HUES48 (cell line): ENCODE data around the gene HSPB8.
"Not testable (repeated sequence)": the region's sequence is repeated elsewhere in the genome, so short reads cannot be mapped to it uniquely, and the experiment has no call there.

Source experiments
- H3K27ac ChIP-seq: one replicate; pipeline ENCODE4 v1.7.0; 2013; ENCODE audit warnings: low read depth, low read length, inconsistent platforms
- H3K27me3 ChIP-seq: 2 replicates; pipeline ENCODE4 v1.6.1; 2013; ENCODE audit warnings: mild to moderate bottlenecking, low read length; ENCODE audit not compliant: control insufficient read depth, insufficient read depth
- H3K36me3 ChIP-seq: 2 replicates; pipeline ENCODE4 v1.6.1; 2013; ENCODE audit warnings: low read length; ENCODE audit not compliant: control insufficient read depth, insufficient read depth
- H3K4me1 ChIP-seq: 2 replicates; pipeline ENCODE4 v1.6.1; 2013; ENCODE audit warnings: mild to moderate bottlenecking, low read length; ENCODE audit not compliant: control insufficient read depth, insufficient read depth
- H3K4me3 ChIP-seq: 2 replicates; pipeline ENCODE4 v1.5.1; 2013; ENCODE audit warnings: mild to moderate bottlenecking, low read depth, low read length
- H3K9ac ChIP-seq: 2 replicates; pipeline ENCODE4 v1.6.1; 2013; ENCODE audit warnings: mild to moderate bottlenecking, low read depth, low read length, moderate library complexity
- H3K9me3 ChIP-seq: 2 replicates; pipeline ENCODE4 v1.6.1; 2013; ENCODE audit warnings: low read length; ENCODE audit not compliant: control insufficient read depth, insufficient read depth

Gene HSPB8

DNA sequence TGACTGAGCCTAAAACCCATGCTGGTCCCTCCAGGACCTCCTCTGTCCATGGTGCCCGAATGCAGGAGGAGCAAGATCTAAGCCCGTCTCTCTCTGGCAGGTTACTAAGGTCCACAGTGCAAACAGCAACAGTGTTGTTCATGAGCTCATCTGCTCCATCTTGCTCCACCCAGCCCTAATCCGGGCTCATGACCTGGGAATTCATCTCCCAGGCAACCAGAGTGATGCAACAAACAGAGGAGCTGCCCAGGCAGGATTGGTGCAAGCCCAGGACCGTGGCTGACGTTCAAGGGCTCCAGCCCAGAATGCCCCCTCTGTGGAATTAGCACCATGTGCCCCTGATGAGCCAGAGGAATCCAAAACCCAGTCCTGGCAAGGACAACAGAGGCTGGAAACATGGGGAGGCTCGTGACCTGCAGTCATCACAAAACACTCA lies 29.9 kb downstream of the HSPB8 start:
- no peak overlapping the region for H3K4me3 ChIP-seq
- no peaks in the 10 kb centered on the region for H3K9me3 ChIP-seq
- peaks cover 21% of the 10 kb centered on the region for H3K4me1 ChIP-seq
- H3K27me3 ChIP-seq, result no peaks in the 10 kb centered on the region
- H3K9ac ChIP-seq, result no peak overlapping the region
- H3K36me3 ChIP-seq, result no peaks in the 10 kb centered on the region
- H3K27ac ChIP-seq, result no peak overlapping the region

DNA sequence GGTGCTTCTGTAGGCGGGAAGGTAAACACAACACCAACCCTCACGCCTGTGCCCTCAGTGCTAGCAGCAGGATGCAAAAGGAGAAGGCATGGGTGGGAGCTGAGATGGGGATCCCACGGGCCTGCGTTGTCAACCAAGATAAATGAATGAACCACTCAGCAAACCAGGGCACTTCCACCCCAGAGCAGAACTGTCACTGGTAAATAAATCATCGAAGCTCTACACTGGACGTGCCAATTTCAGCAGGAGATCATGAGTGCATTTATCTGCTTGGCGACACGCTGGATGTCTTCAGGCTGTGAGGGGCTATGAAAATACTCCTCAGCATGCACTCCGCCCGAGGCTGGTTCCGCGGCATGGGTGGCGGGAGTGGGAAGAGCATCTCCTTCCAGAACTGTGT lies 33.2 kb downstream of the HSPB8 start:
- H3K9me3 ChIP-seq, result no peaks in the 10 kb centered on the region
- no peaks in the 10 kb centered on the region for H3K36me3 ChIP-seq
- no peak overlapping the region for H3K4me3 ChIP-seq
- H3K27me3 ChIP-seq, result no peaks in the 10 kb centered on the region
- H3K4me1 ChIP-seq, result peaks cover 8% of the 10 kb centered on the region
- no peak overlapping the region for H3K27ac ChIP-seq
- H3K9ac ChIP-seq, result no peak overlapping the region

DNA sequence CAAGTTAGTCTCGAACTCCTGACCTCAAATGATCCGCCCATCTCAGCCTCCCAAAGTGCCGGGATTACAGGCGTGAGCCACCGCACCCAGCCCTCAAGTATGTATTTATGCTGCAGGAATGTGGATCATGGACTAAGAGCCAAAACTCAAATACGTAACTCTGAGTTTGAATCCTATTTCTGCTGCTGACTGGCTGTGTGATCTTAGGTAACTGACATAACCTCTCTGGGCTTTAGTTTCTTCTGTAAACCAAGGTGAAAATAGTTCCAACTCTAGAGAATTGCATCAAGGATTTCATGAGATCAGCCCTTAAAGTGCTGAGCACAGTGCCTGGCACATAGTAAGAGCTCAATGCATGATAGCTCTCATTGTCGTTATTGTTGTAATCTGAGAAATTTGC lies 37.4 kb downstream of the HSPB8 start:
- Histone ChIP-seq H3K9ac (no peak overlapping the region), H3K27ac (no peak overlapping the region), H3K27me3 (no peaks in the 10 kb centered on the region), H3K9me3 (no peaks in the 10 kb centered on the region), H3K4me1 (peaks cover 27% of the 10 kb centered on the region), H3K4me3 (no peak overlapping the region), H3K36me3 (no peaks in the 10 kb centered on the region)

DNA sequence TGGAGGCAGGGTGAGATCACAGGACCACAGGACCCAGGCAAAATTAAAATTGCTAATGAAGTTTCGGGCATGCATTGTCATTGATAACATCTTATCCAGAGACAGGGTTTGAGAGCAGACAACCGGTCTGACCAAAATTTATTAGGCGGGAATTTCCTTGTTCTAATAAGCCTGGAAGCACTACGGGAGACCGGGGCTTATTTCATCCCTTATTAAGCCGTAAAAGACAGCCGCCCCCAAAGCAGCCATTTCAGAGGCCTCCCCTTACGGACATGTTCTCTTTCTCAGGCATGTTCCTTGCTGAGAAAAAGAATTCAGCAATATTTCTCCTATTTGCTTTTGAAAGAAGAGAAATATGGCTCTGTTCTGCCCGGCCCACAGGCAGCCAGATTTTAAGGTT lies 40.1 kb downstream of the HSPB8 start:
- peak overlapping the region; percentile 72 for H3K27ac ChIP-seq
- not testable (repeated sequence) for H3K27me3 ChIP-seq, H3K9ac ChIP-seq, H3K9me3 ChIP-seq, H3K4me3 ChIP-seq, H3K36me3 ChIP-seq
- H3K4me1 ChIP-seq, result peaks cover 21% of the 10 kb centered on the region

DNA sequence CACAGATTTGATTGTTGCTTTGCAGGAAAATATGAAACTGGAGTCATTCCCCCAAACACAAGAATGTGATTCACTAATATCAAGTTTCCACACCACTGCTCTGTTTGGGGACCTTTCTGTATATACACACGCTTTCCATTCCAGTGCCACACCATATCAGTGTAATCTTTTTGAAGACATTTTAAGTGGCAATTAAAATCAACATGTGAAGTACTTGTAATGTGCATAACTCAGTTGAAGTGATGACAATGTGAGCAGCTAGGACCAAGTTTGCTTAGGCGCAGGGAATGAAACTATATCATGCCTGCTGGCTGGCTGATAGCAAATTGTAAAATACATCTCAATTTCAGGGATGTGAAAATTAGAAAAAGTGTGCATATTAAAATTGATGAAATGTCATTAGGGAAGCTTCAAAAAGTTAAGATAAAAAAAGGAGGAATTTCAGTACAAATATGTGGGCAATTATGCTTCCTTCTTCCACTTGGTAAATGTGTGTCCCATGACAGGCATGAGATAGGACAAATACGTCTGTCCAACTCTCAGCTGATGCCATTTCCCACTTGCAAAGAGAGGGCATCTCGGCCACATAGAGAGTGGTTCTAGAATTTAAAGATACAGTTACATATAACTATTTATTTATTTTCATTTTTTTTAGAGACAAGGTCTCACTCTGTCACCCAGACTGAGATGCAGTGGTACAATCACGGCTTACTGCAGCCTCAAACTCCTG lies 43.7 kb downstream of the HSPB8 start:
- no peaks in the 10 kb centered on the region; the same call in 1 of the 2 replicates for H3K9me3 ChIP-seq
- H3K27ac ChIP-seq, result no peak overlapping the region
- no peak overlapping the region for H3K4me3 ChIP-seq
- no peaks in the 10 kb centered on the region for H3K36me3 ChIP-seq
- H3K27me3 ChIP-seq, result no peaks in the 10 kb centered on the region
- peaks cover 21% of the 10 kb centered on the region for H3K4me1 ChIP-seq
- H3K9ac ChIP-seq, result no peak overlapping the region

DNA sequence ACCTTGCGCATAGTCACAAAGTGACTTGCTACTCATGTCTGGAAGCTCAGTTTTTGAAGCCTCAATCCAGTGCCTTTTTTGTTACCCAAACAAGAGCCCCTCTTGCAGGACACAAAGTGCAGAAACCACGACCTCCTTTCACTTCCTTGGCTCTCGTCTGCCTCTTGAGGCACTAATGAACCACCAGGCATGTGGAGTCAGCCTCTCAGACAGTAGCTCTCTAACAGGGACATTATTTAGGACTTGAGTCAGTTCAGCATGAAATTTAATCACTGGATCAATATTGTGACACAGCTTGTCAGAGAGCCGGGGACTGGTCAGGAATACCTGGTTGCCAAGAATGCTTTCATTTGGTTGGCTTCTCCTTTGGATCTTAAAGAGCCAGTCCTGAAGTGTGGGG lies 46.7 kb downstream of the HSPB8 start:
- no peak overlapping the region for H3K27ac ChIP-seq
- no peaks in the 10 kb centered on the region for H3K36me3 ChIP-seq
- no peaks in the 10 kb centered on the region for H3K27me3 ChIP-seq
- peaks cover 3% of the 10 kb centered on the region for H3K4me1 ChIP-seq
- H3K4me3 ChIP-seq, result no peak overlapping the region
- H3K9me3 ChIP-seq, result no peaks in the 10 kb centered on the region; the same call in 1 of the 2 replicates
- no peak overlapping the region for H3K9ac ChIP-seq

DNA sequence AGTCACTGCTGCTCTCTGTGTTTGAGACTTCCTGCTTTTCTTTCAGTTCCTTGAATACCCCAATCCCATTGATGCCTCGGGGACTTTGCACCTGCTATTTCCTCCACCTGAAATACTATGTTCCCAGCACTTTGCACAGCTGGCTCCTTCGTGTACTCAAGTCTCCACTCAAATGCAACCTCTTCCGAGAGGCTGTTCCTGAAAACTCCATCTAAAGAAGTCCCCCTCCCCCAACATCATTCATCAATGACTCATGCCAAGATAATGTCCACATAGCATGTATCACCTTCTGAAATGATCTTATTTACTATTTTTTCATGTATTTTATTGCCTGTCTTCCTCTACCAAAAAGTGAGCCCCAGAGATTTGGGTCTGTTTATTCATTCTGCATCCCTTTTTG lies 48.6 kb downstream of the HSPB8 start:
- peaks cover 5% of the 10 kb centered on the region for H3K4me1 ChIP-seq
- no peak overlapping the region for H3K9ac ChIP-seq
- no peak overlapping the region for H3K4me3 ChIP-seq
- H3K9me3 ChIP-seq, result no peaks in the 10 kb centered on the region
- H3K36me3 ChIP-seq, result no peaks in the 10 kb centered on the region
- no peak overlapping the region for H3K27ac ChIP-seq
- H3K27me3 ChIP-seq, result no peaks in the 10 kb centered on the region

DNA sequence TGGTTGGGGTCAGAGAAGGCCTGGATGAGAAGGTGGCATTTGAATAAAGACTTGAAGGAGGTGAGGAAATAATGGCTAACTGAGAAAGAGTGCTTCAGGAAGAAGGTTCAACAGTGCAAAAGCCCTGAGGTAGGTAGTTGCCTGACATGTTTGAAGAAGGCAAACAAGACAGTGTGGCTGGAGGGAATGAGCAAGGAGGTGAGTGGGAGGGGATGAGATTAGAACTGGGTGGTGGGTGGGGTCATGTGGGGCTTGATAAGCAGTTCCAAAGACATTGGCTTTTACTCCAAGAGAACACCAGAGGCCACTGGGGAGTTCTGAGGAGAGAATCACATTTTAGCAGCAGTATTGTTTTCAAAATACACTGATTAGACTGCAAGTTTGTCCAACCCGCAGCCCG lies 50.5 kb downstream of the HSPB8 start:
- Histone ChIP-seq H3K9me3 (no peaks in the 10 kb centered on the region), H3K27ac (no peak overlapping the region), H3K9ac (no peak overlapping the region), H3K36me3 (no peaks in the 10 kb centered on the region), H3K4me1 (peaks cover 9% of the 10 kb centered on the region), H3K27me3 (no peaks in the 10 kb centered on the region), H3K4me3 (no peak overlapping the region)

DNA sequence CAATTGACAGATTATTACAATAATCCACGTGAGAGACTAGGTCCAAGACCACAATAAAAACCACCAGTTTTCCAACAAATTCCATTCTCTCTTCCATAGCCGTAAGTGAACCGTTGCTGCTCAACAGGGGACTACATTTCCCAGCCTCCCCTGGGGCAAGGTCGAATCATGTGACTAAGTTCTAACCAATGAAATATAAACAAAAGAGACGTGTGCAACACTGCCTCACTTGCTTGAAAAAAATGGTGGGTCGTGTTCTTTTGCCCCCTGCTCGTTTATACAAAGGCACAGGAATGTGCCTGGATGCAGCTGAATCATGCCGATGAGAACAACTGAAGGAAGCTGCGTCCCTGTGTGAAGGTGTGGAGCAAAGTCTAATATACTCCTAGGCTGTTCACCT lies 51.1 kb downstream of the HSPB8 start:
- Histone ChIP-seq H3K27me3 (no peaks in the 10 kb centered on the region), H3K36me3 (no peaks in the 10 kb centered on the region), H3K4me3 (peak overlapping the region; percentile 44), H3K27ac (no peak overlapping the region), H3K9ac (0 out of 2 replicates have a peak overlapping the region, but pooled peaks have one; percentile 2), H3K9me3 (no peaks in the 10 kb centered on the region), H3K4me1 (peaks cover 11% of the 10 kb centered on the region)

DNA sequence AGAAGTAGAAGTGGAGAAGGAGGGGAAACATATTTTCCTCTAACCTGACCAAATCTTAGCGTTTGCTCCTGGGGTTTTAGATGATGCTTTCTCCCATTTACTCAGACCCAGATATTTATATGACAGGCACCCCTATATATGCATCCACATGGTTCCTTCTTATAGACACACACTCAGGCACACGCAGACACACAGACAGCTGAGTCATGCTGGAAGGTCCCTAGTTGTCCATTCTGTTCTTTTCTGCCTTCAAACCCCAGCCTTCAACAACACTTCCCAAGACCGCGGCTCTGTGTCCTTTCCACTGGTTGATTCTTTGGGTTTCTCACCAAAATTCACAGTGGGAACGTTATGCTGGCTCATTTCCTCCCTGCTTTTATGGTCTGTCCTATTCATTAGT lies 52.1 kb downstream of the HSPB8 start:
- Histone ChIP-seq H3K9me3 (no peaks in the 10 kb centered on the region), H3K27me3 (no peaks in the 10 kb centered on the region), H3K27ac (no peak overlapping the region), H3K36me3 (no peaks in the 10 kb centered on the region), H3K4me3 (no peak overlapping the region), H3K9ac (no peak overlapping the region), H3K4me1 (peaks cover 20% of the 10 kb centered on the region)

DNA sequence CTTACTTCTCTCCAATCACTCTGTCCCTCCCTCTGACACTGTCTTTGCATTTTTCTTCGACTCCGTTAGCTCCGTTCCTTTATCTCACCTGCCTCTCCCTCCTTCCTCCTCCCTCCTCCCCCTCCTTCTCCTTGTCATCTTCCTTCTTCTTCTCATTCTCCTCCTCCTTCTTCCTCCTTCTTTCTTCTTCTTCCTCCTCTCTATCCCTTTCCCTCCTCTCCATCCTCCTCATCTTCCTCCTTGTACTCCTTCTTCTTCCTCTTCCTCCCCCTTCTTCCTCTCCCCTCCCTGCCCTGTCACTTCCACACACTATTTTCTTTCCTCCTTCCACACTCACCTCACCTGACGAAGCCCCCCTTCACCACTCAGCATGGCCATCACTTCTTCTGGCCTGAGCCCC lies 53.0 kb downstream of the HSPB8 start:
- no peak overlapping the region for H3K4me3 ChIP-seq
- no peak overlapping the region for H3K9ac ChIP-seq
- no peaks in the 10 kb centered on the region for H3K27me3 ChIP-seq
- no peaks in the 10 kb centered on the region for H3K9me3 ChIP-seq
- no peaks in the 10 kb centered on the region for H3K36me3 ChIP-seq
- peaks cover 28% of the 10 kb centered on the region for H3K4me1 ChIP-seq
- no peak overlapping the region for H3K27ac ChIP-seq
